Thoracic aorta (tissue), 2 donors: ENCODE data around the gene ZNF408. TPM values are rescaled to one million over a fixed set of nuclear protein-coding genes. Genes with fewer than 3 reads are reported as not detected.
"Not testable (repeated sequence)": the region's sequence is repeated elsewhere in the genome, so short reads cannot be mapped to it uniquely, and the experiment has no call there.

Experiments used
- ATAC-seq: fragments of 150-250 bp; one replicate; pipeline ENCODE4 v1.8.0; 2017; ENCODE audit warnings: low read depth; ENCODE audit not compliant: insufficient number of reproducible peaks, low FRiP score
- DNase-seq: peaks from one replicate; pipeline ENCODE4 v3.0.0-alpha.2; 2020; ENCODE audit warnings: low spot score
- H3K27ac ChIP-seq, 2 donors: fragments of 200-600 bp; sonication (generic); 1 replicate in 1 of 2; 2 replicates in 1 of 2; pipeline ENCODE4 v1.5.1; 2016; ENCODE audit warnings: mild to moderate bottlenecking in 2 of 2, moderate library complexity in 2 of 2
- H3K27me3 ChIP-seq: fragments of 200-600 bp; sonication (generic); replicated peaks from 2 replicates; pipeline ENCODE4 v1.6.0; 2016; ENCODE audit warnings: mild to moderate bottlenecking; ENCODE audit not compliant: insufficient read depth
- H3K36me3 ChIP-seq: fragments of 200-600 bp; sonication (generic); one replicate; pipeline ENCODE4 v1.5.1; 2016
- H3K4me1 ChIP-seq, 2 donors: fragments of 200-600 bp; sonication (generic); 1 replicate in 1 of 2; 2 replicates in 1 of 2; pipeline versions ENCODE4 v1.5.1 to v1.6.0; 2016; ENCODE audit warnings: low read depth in 2 of 2, mild to moderate bottlenecking in 1 of 2; ENCODE audit not compliant: control insufficient read depth in 1 of 2
- H3K4me3 ChIP-seq: fragments of 200-600 bp; sonication (generic); 2 replicates; pipeline ENCODE4 v1.5.1; 2016; ENCODE audit warnings: mild to moderate bottlenecking
- H3K9me3 ChIP-seq: fragments of 200-600 bp; sonication (generic); 2 replicates; pipeline ENCODE4 v1.5.1; 2016
- CTCF ChIP-seq: fragments of 200-600 bp; sonication (generic); IDR thresholded peaks from one replicate; pipeline ENCODE4 v1.5.1; 2019; ENCODE audit warnings: antibody characterized with exemption
- total RNA-seq, 2 donors: library from RNA; depleted of rRNA; stranded (reverse); fragments of >200 nt; gene quantifications; one replicate each; pipeline versions ENCODE4 v1.1.0 to v1.2.3, GENCODE V29; 2016

ZNF408 gene
- total RNA-seq, 2 donors from 2014 or later: 5.9 to 11.9 TPM

- H3K27ac ChIP-seq: peak overlapping the region; percentile 43 to 68
- TF ChIP-seq CTCF: no peak
- H3K4me1 ChIP-seq: peaks cover 11 to 23% of the 10 kb centered on the region in 2 donors
- H3K36me3 ChIP-seq: peaks cover 48% of the 10 kb centered on the region
- H3K9me3 ChIP-seq: no peaks in the 10 kb centered on the region
- no peak for ATAC-seq
- no peak for DNase-seq
- H3K4me3 ChIP-seq: no peak overlapping the region
- no peaks in the 10 kb centered on the region for H3K27me3 ChIP-seq
These were observed 34.3 kb upstream of the ZNF408 start for GRCh38 chr11:46666516-46666915.

- Histone ChIP-seq H3K4me3 (no peak overlapping the region), H3K9me3 (no peaks in the 10 kb centered on the region), H3K4me1 (peaks cover 11 to 23% of the 10 kb centered on the region in 2 donors), H3K27me3 (no peaks in the 10 kb centered on the region), H3K36me3 (peaks cover 52% of the 10 kb centered on the region), H3K27ac (peak overlapping the region; percentile 43 to 68)
- TF ChIP-seq CTCF: no peak
- DNase-seq (no peak), ATAC-seq (no peak)
These were observed 33.8 kb upstream of the ZNF408 start for GRCh38 chr11:46667043-46667481.

- Histone ChIP-seq H3K4me1 (peaks cover 11 to 28% of the 10 kb centered on the region in 2 donors), H3K4me3 (no peak overlapping the region), H3K27me3 (no peaks in the 10 kb centered on the region), H3K36me3 (peaks cover 64% of the 10 kb centered on the region), H3K9me3 (no peaks in the 10 kb centered on the region), H3K27ac (no peak overlapping the region)
- DNase-seq: no peak
- no peak for ATAC-seq
- TF ChIP-seq CTCF: no peak
These were observed 32.2 kb upstream of the ZNF408 start for GRCh38 chr11:46668480-46669085.

GRCh38 chr11:46669711-46670139, 31.1 kb upstream of the ZNF408 start:
- ATAC-seq (no peak), DNase-seq (no peak)

GRCh38 chr11:46670521-46670920, 30.3 kb upstream of the ZNF408 start:
- Histone ChIP-seq H3K36me3 (peaks cover 53% of the 10 kb centered on the region), H3K4me1 (peaks cover 16 to 42% of the 10 kb centered on the region in 2 donors)
- not testable (repeated sequence) for ATAC-seq, H3K9me3 ChIP-seq, H3K27me3 ChIP-seq, H3K27ac ChIP-seq, DNase-seq, H3K4me3 ChIP-seq

More at GRCh38 chr11:46669711-46670139, 31.1 kb upstream of the ZNF408 start:
- no peak for TF ChIP-seq CTCF
- Histone ChIP-seq H3K4me3 (no peak overlapping the region), H3K4me1 (peaks cover 11 to 34% of the 10 kb centered on the region in 2 donors), H3K27me3 (no peaks in the 10 kb centered on the region), H3K27ac (no peak overlapping the region), H3K9me3 (no peaks in the 10 kb centered on the region), H3K36me3 (peaks cover 58% of the 10 kb centered on the region)

GRCh38 chr11:46671958-46672315, 28.9 kb upstream of the ZNF408 start:
- Histone ChIP-seq H3K36me3 (peaks cover 53% of the 10 kb centered on the region), H3K4me3 (no peak overlapping the region), H3K27ac (peak overlapping the region in 1 of 2 donors; percentile 9), H3K9me3 (no peaks in the 10 kb centered on the region), H3K27me3 (no peaks in the 10 kb centered on the region), H3K4me1 (peaks cover 17 to 36% of the 10 kb centered on the region in 2 donors)
- no peak for ATAC-seq
- no peak for TF ChIP-seq CTCF
- no peak for DNase-seq
